Panc1 (cell line): ENCODE results near the gene TFEB. TPM values are rescaled to one million over a fixed set of nuclear protein-coding genes. Genes with fewer than 3 reads are reported as not detected.

Experiments used
- ATAC-seq: fragments of 200-7000 bp; cut with Tn5 transposase; 2 replicates; pipeline ENCODE4 v1.9.1; 2020; ENCODE audit warnings: mild to moderate bottlenecking, moderate library complexity
- BruUV-seq: library from RNA; stranded (reverse); fragments of 400-500 nt; replicated peaks from 2 replicates; lab custom pipeline; 2021; lab: Mats Ljungman, UMichigan
- CTCF ChIA-PET: fragments of 300-600 bp; sonication (Branson Sonifier 250); formaldehyde crosslinking; loops from one replicate; lab custom pipeline; 2022; ENCODE audit warnings: antibody characterized with exemption; lab: Charles Lee
- POLR2A ChIA-PET: fragments of 300-600 bp; sonication (Branson Sonifier 250); formaldehyde crosslinking; loops from one replicate; lab custom pipeline; 2022; ENCODE audit warnings: antibody characterized with exemption; lab: Charles Lee
- DNase-seq: peaks from one replicate; pipeline ENCODE4 v3.0.0-alpha.2; 2010; ENCODE audit warnings: low read depth, low spot score
- H3K27ac ChIP-seq: 2 replicates; pipeline ENCODE4 v1.5.1; 2011; ENCODE audit warnings: mild to moderate bottlenecking, low read length, inconsistent platforms
- H3K27me3 ChIP-seq: fragments of 200-500 bp; sonication (Bioruptor generic); 2 replicates; pipeline ENCODE4 v1.6.0; 2014; ENCODE audit warnings: low read length, inconsistent platforms; ENCODE audit not compliant: control insufficient read depth, insufficient read depth
- H3K36me3 ChIP-seq: fragments of 200-500 bp; sonication (Bioruptor generic); 2 replicates; pipeline ENCODE4 v1.5.1; 2014; ENCODE audit warnings: inconsistent platforms, mild to moderate bottlenecking, low read length, moderate library complexity; ENCODE audit not compliant: control insufficient read depth, insufficient read depth
- H3K4me1 ChIP-seq: 2 replicates; pipeline ENCODE4 v1.5.1; 2011; ENCODE audit warnings: inconsistent platforms, mild to moderate bottlenecking, low read length, moderate library complexity; ENCODE audit not compliant: control insufficient read depth, insufficient read depth
- H3K4me3 ChIP-seq, 2 experiments: 2 replicates each; pipeline ENCODE4 v1.5.1; 2011 to 2012; ENCODE audit warnings: low read depth in 2 of 2, low read length in 2 of 2, mild to moderate bottlenecking in 2 of 2, inconsistent platforms in 1 of 2, moderate library complexity in 1 of 2
- H3K9me3 ChIP-seq: fragments of 200-500 bp; sonication (Bioruptor generic); 2 replicates; pipeline ENCODE4 v1.5.1; 2014; ENCODE audit warnings: low read depth, mild to moderate bottlenecking, inconsistent platforms, low read length, moderate library complexity; ENCODE audit not compliant: control insufficient read depth, insufficient read depth
- POLR2AphosphoS5 ChIP-seq: IDR thresholded peaks from 2 replicates; pipeline ENCODE4 v1.6.1; 2012; ENCODE audit warnings: mild to moderate bottlenecking, low read depth, low read length, moderate library complexity
- SIN3A ChIP-seq: IDR thresholded peaks from 2 replicates; pipeline ENCODE4 v1.6.1; 2012; ENCODE audit warnings: low read depth, mild to moderate bottlenecking, low read length, moderate library complexity, borderline replicate concordance; ENCODE audit not compliant: insufficient read depth
- TCF7L2 ChIP-seq: IDR thresholded peaks from 2 replicates; pipeline ENCODE4 v1.6.1; 2011; ENCODE audit warnings: mild to moderate bottlenecking, low read depth, low read length, inconsistent platforms
- in situ Hi-C: cut with HindIII; loops from 2 replicates; pipeline ENCODE4 v1.10.0; 2016; ENCODE audit warnings: low sequenced_read_pairs, low pct_unique_long_range_greater_than_20kb
- intact Hi-C: fragments of 100-400 bp; cut with micrococcal nuclease; formaldehyde crosslinking; loops from one replicate; pipeline ENCODE4 v1.10.0; 2022; ENCODE audit not compliant: unreplicated experiment
- total RNA-seq: library from RNA; stranded (reverse); gene quantifications from one replicate; pipeline ENCODE4 v1.2.1, GENCODE V29; 2021; ENCODE audit not compliant: unreplicated experiment
- TF ChIP-seq, protein P1 (sequence below): fragments of 450-650 bp; IDR thresholded peaks from 2 replicates; pipeline ENCODE4 v1.5.1; 2017; ENCODE audit warnings: mild to moderate bottlenecking
- TF ChIP-seq, protein P2 (sequence below), 2 experiments: IDR thresholded peaks; 2 replicates each; pipeline ENCODE4 v1.6.1; 2011 to 2012; ENCODE audit warnings: low read depth in 2 of 2, control low read depth in 1 of 2, low read length in 1 of 2, mild to moderate bottlenecking in 1 of 2, moderate library complexity in 1 of 2; ENCODE audit not compliant: insufficient read depth in 1 of 2

TFEB gene
- total RNA-seq, 1 experiment from 2014 or later, result 13.3 TPM

GRCh38 chr6:41739041-41739440 lies 3.6 kb upstream of the TFEB start:
- H3K27ac ChIP-seq, result no peak overlapping the region
- intact Hi-C loops, result loop anchor here (10.0 kb wide), 1 partner anchor 46 kb away; the partner anchor contains the start of genes PRICKLE4 and TOMM6
- TF ChIP-seq POLR2AphosphoS5, result no peak
- TF ChIP-seq, protein P1, sequence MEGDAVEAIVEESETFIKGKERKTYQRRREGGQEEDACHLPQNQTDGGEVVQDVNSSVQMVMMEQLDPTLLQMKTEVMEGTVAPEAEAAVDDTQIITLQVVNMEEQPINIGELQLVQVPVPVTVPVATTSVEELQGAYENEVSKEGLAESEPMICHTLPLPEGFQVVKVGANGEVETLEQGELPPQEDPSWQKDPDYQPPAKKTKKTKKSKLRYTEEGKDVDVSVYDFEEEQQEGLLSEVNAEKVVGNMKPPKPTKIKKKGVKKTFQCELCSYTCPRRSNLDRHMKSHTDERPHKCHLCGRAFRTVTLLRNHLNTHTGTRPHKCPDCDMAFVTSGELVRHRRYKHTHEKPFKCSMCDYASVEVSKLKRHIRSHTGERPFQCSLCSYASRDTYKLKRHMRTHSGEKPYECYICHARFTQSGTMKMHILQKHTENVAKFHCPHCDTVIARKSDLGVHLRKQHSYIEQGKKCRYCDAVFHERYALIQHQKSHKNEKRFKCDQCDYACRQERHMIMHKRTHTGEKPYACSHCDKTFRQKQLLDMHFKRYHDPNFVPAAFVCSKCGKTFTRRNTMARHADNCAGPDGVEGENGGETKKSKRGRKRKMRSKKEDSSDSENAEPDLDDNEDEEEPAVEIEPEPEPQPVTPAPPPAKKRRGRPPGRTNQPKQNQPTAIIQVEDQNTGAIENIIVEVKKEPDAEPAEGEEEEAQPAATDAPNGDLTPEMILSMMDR, result no peak
- TF ChIP-seq, protein P2, sequence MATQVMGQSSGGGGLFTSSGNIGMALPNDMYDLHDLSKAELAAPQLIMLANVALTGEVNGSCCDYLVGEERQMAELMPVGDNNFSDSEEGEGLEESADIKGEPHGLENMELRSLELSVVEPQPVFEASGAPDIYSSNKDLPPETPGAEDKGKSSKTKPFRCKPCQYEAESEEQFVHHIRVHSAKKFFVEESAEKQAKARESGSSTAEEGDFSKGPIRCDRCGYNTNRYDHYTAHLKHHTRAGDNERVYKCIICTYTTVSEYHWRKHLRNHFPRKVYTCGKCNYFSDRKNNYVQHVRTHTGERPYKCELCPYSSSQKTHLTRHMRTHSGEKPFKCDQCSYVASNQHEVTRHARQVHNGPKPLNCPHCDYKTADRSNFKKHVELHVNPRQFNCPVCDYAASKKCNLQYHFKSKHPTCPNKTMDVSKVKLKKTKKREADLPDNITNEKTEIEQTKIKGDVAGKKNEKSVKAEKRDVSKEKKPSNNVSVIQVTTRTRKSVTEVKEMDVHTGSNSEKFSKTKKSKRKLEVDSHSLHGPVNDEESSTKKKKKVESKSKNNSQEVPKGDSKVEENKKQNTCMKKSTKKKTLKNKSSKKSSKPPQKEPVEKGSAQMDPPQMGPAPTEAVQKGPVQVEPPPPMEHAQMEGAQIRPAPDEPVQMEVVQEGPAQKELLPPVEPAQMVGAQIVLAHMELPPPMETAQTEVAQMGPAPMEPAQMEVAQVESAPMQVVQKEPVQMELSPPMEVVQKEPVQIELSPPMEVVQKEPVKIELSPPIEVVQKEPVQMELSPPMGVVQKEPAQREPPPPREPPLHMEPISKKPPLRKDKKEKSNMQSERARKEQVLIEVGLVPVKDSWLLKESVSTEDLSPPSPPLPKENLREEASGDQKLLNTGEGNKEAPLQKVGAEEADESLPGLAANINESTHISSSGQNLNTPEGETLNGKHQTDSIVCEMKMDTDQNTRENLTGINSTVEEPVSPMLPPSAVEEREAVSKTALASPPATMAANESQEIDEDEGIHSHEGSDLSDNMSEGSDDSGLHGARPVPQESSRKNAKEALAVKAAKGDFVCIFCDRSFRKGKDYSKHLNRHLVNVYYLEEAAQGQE (IDR thresholded peaks at IDR 0.05; ENCODE audit: insufficient read depth in 1 of 2, low read depth in 2 of 2, low read length in 1 of 2), result no peak
- TF ChIP-seq TCF7L2, result no peak
- no peak for TF ChIP-seq SIN3A
- ChIA-PET POLR2A (no interaction called here), CTCF (no interaction called here)
- no peaks in the 10 kb centered on the region for H3K9me3 ChIP-seq
- DNase-seq, result no peak
- in situ Hi-C loops, result no loop called here
- ATAC-seq, result no peak
- no peaks in the 10 kb centered on the region for H3K27me3 ChIP-seq
- no TSS peak for BruUV-seq
- peaks cover 9% of the 10 kb centered on the region for H3K4me1 ChIP-seq
- H3K36me3 ChIP-seq, result no peaks in the 10 kb centered on the region; the same call in 1 of the 2 replicates
- H3K4me3 ChIP-seq, result no peak overlapping the region

- no peak for ATAC-seq
- no TSS peak for BruUV-seq
- Histone ChIP-seq H3K36me3 (no peaks in the 10 kb centered on the region; the same call in 1 of the 2 replicates), H3K4me3 (no peak overlapping the region), H3K27me3 (no peaks in the 10 kb centered on the region), H3K4me1 (peaks cover 18% of the 10 kb centered on the region), H3K27ac (no peak overlapping the region), H3K9me3 (no peaks in the 10 kb centered on the region)
- TF ChIP-seq, protein P1, result no peak
- TF ChIP-seq, protein P2 (IDR thresholded peaks at IDR 0.05; ENCODE audit: insufficient read depth in 1 of 2, low read depth in 2 of 2, low read length in 1 of 2), result no peak
- TF ChIP-seq POLR2AphosphoS5, result no peak
- TF ChIP-seq SIN3A, result no peak
- no peak for TF ChIP-seq TCF7L2
- DNase-seq, result no peak
- POLR2A ChIA-PET, result no interaction called here
- intact Hi-C loops (loop anchor here (10.0 kb wide), 1 partner anchor 47 kb away; the partner anchor contains the start of genes PRICKLE4 and TOMM6), in situ Hi-C loops (no loop called here)
- CTCF ChIA-PET, result no interaction called here
Observed at GRCh38 chr6:41737591-41738130, 2.3 kb upstream of the TFEB start.
